Measurements from ENCODE around the gene TNFAIP2.

DNA sequence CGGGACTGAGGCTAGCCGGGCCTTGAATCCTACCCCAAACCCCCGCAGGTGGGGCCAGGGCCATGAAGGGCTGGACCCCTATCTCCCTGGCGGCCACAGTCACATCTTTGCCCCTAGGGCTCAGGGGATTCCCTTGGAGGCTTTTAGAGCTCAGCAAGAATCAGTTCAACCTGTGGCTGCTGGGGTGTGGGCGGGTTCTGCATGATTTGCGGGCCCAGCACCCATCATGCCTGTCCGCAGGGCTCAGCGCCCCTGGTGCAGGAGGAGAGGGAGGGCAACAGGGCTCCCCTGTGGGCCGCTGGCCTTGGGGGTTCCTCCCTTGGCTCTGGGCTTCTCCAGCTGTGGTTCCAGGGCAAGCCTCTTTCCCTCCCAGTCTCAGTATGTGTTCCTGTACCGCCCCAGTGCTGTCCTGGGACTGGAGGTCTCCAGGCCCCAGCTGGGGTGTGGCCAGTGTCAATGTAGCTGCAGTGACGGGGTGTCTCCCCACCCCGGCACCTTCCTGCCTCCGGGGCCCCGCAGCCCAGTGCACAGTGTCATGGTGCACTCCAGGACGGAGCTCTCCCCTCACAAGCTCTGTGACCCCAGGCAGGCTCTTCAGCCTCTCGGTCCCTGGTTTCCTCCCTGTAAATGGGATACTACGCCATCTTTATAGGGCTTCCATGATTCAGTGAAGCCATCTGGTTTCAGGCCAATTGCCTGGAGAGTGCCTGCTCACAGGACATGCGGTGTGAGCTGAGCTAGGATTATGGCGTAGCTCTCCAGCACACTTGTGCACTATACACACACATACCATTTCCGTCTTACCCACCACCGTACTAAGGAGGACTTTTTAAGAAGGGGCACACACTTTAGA, 49.2 kb upstream of the TNFAIP2 start:
- TF ChIP-seq POLR2A (IDR thresholded peaks at IDR 0.05; ENCODE audit: low read length) (no peak), GATA1 (IDR thresholded peaks at IDR 0.05; ENCODE audit: low read depth, low read length) (no peak)
